Neural cell (in vitro differentiated cells): Measurements from ENCODE around the gene NT5C2.

Experiments used
- EP300 ChIP-seq: fragments of 450-650 bp; conservative IDR thresholded peaks from 2 replicates; pipeline ENCODE4 v1.6.1; 2014; ENCODE audit warnings: antibody characterized with exemption, mild to moderate bottlenecking, moderate library complexity; ENCODE audit not compliant: poor library complexity, severe bottlenecking
- EZH2 ChIP-seq: fragments of 200-600, 300-800 bp; shearing (Covaris generic), sonication (generic); IDR thresholded peaks from 2 replicates; pipeline ENCODE4 v1.6.1; 2014; ENCODE audit warnings: antibody characterized with exemption, low read length, borderline replicate concordance, mild to moderate bottlenecking; ENCODE audit not compliant: insufficient read depth, poor library complexity, severe bottlenecking
- TAF1 ChIP-seq: IDR thresholded peaks from 2 replicates; pipeline ENCODE4 v1.6.1; 2012; ENCODE audit warnings: low read depth
- TF ChIP-seq, protein P1 (sequence below): fragments of 450-650 bp; IDR thresholded peaks from 2 replicates; pipeline ENCODE4 v1.5.1; 2014; ENCODE audit warnings: antibody characterized with exemption, mild to moderate bottlenecking, moderate library complexity; ENCODE audit not compliant: poor library complexity, severe bottlenecking

DNA sequence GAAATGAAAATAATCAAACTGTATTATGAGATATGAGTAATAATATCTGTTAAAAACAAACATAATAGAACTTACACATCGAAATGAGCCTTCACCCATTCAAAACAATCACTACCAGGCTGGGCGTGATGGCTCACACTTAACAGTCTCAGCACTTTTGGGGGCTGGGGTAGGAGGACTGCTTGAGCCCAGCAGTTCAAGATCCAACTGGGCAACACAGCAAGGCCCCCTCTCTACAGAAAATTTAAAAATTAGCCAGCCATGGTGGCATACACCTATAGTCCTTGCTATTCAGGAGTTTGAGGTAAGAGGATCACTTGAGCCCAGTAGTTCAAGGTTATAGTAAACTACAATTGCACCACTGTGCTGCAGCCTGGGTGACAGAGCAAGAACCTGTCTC is 75.8 kb downstream of the NT5C2 start:
- TF ChIP-seq, protein P1, sequence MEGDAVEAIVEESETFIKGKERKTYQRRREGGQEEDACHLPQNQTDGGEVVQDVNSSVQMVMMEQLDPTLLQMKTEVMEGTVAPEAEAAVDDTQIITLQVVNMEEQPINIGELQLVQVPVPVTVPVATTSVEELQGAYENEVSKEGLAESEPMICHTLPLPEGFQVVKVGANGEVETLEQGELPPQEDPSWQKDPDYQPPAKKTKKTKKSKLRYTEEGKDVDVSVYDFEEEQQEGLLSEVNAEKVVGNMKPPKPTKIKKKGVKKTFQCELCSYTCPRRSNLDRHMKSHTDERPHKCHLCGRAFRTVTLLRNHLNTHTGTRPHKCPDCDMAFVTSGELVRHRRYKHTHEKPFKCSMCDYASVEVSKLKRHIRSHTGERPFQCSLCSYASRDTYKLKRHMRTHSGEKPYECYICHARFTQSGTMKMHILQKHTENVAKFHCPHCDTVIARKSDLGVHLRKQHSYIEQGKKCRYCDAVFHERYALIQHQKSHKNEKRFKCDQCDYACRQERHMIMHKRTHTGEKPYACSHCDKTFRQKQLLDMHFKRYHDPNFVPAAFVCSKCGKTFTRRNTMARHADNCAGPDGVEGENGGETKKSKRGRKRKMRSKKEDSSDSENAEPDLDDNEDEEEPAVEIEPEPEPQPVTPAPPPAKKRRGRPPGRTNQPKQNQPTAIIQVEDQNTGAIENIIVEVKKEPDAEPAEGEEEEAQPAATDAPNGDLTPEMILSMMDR = no peak
- no peak for TF ChIP-seq EP300
- TF ChIP-seq TAF1 = no peak
- no peak for TF ChIP-seq EZH2
